H1 (cell line): Measurements from ENCODE around the gene PMEPA1. TPM values are rescaled to one million over a fixed set of nuclear protein-coding genes. Genes with fewer than 3 reads are reported as not detected.

Source experiments
- CTCF ChIA-PET: fragments of 300-600 bp; sonication (Branson Sonifier 250); formaldehyde crosslinking; loops from one replicate; lab custom pipeline; 2021; ENCODE audit not compliant: partially characterized antibody; lab: Charles Lee
- POLR2A ChIA-PET: fragments of 300-600 bp; sonication (Branson Sonifier 250); formaldehyde crosslinking; loops from one replicate; lab custom pipeline; 2021; ENCODE audit warnings: inconsistent platforms; ENCODE audit not compliant: partially characterized antibody; lab: Charles Lee
- DNase-seq, 2 experiments: peaks; one replicate each; pipeline versions ENCODE4 v3.0.0 to v3.0.0-alpha.2; 2010 to 2022; ENCODE audit warnings: low spot score in 2 of 2, low read depth in 1 of 2, mixed read lengths in 1 of 2
- FAIRE-seq: peaks from 2 replicates; lab custom pipeline; 2011; peaks lifted over from hg19 to GRCh38; lab: Jason Lieb, UNC
- H2AFZ ChIP-seq: 2 replicates; pipeline ENCODE4 v1.8.1; 2012; ENCODE audit warnings: low read length, inconsistent platforms
- H2AK5ac ChIP-seq: 2 replicates; pipeline ENCODE4 v1.6.1; 2013; ENCODE audit warnings: low read depth, low read length
- H2BK120ac ChIP-seq: replicated peaks from 2 replicates; pipeline ENCODE3; 2013; ENCODE audit warnings: low read depth, low read length, inconsistent platforms
- H2BK12ac ChIP-seq: 2 replicates; pipeline ENCODE4 v1.6.1; 2013; ENCODE audit warnings: low read depth, low read length
- H2BK15ac ChIP-seq: 2 replicates; pipeline ENCODE4 v1.6.1; 2013; ENCODE audit warnings: low read length
- H2BK20ac ChIP-seq: 2 replicates; pipeline ENCODE4 v1.6.1; 2013; ENCODE audit warnings: low read length
- H2BK5ac ChIP-seq: 2 replicates; pipeline ENCODE4 v1.6.1; 2013; ENCODE audit warnings: low read depth, low read length
- H3K14ac ChIP-seq: 2 replicates; pipeline ENCODE4 v1.6.1; 2013; ENCODE audit warnings: inconsistent platforms; ENCODE audit not compliant: insufficient read length
- H3K18ac ChIP-seq: 2 replicates; pipeline ENCODE4 v1.6.1; 2013; ENCODE audit warnings: low read length; ENCODE audit errors: extremely low read depth
- H3K23ac ChIP-seq: 2 replicates; pipeline ENCODE4 v1.6.1; 2013; ENCODE audit warnings: inconsistent platforms; ENCODE audit not compliant: insufficient read length
- H3K23me2 ChIP-seq: 2 replicates; pipeline ENCODE4 v1.6.1; 2013; ENCODE audit warnings: low read depth, low read length
- H3K27ac ChIP-seq: 2 replicates; pipeline ENCODE4 v1.6.1; 2011; ENCODE audit warnings: low read depth, low read length, inconsistent platforms
- H3K27me3 ChIP-seq, 4 experiments: replicated peaks in 1 of 4; 1 replicate in 1 of 4; 2 replicates in 3 of 4; pipeline versions ENCODE4 v1.6.1 to v1.8.1; 2011 to 2013; ENCODE audit warnings: low read length in 3 of 4, mild to moderate bottlenecking in 3 of 4, inconsistent platforms in 2 of 4, mixed read lengths in 2 of 4, moderate library complexity in 1 of 4; ENCODE audit not compliant: control insufficient read depth in 3 of 4, insufficient read depth in 3 of 4; ENCODE audit errors: extremely low read depth in 1 of 4
- H3K36me3 ChIP-seq, 4 experiments: 2 replicates each; pipeline versions ENCODE4 v1.6.1 to v1.8.1; 2011 to 2013; ENCODE audit warnings: mild to moderate bottlenecking in 4 of 4, low read length in 3 of 4, moderate library complexity in 2 of 4, control low read depth in 1 of 4, inconsistent platforms in 1 of 4; ENCODE audit not compliant: insufficient read depth in 4 of 4, control insufficient read depth in 2 of 4
- H3K4ac ChIP-seq: replicated peaks from 2 replicates; pipeline ENCODE3; 2013; ENCODE audit warnings: low read length, low read depth, mixed read lengths, inconsistent platforms; ENCODE audit not compliant: insufficient read length
- H3K4me1 ChIP-seq, 4 experiments: replicated peaks in 1 of 4; 1 replicate in 1 of 4; 2 replicates in 3 of 4; pipeline versions ENCODE4 v1.6.1 to v1.8.1; 2011 to 2013; ENCODE audit warnings: low read length in 3 of 4, inconsistent platforms in 2 of 4, mixed read lengths in 1 of 4; ENCODE audit not compliant: insufficient read depth in 4 of 4, control insufficient read depth in 3 of 4
- H3K4me2 ChIP-seq, 2 experiments: 2 replicates each; pipeline versions ENCODE4 v1.6.1 to v1.8.1; 2011 to 2013; ENCODE audit warnings: low read depth in 2 of 2, low read length in 2 of 2, control low read depth in 1 of 2, inconsistent platforms in 1 of 2, mild to moderate bottlenecking in 1 of 2; ENCODE audit not compliant: insufficient read depth in 1 of 2
- H3K4me3 ChIP-seq, 4 experiments: fragments of 200-600, 300-600 bp in 1 of 4; sonication (generic), shearing (Covaris generic), sonication (Bioruptor Twin) in 1 of 4; 2 replicates each; pipeline versions ENCODE4 v1.5.1 to v1.8.1; 2011 to 2016; ENCODE audit warnings: low read length in 4 of 4, low read depth in 3 of 4, control low read depth in 2 of 4, inconsistent platforms in 2 of 4, mild to moderate bottlenecking in 2 of 4, mixed read lengths in 1 of 4, moderate library complexity in 1 of 4; ENCODE audit not compliant: insufficient read depth in 2 of 4; ENCODE audit errors: extremely low read depth in 1 of 4
- H3K56ac ChIP-seq: replicated peaks from 2 replicates; pipeline ENCODE3; 2013; ENCODE audit warnings: low read depth, mild to moderate bottlenecking, mixed read lengths, low read length, inconsistent platforms; ENCODE audit not compliant: insufficient read length
- H3K79me1 ChIP-seq: 2 replicates; pipeline ENCODE4 v1.6.1; 2013; ENCODE audit warnings: low read depth, low read length, control low read depth
- H3K79me2 ChIP-seq, 2 experiments: 2 replicates each; pipeline versions ENCODE4 v1.6.1 to v1.8.1; 2012 to 2013; ENCODE audit warnings: low read length in 2 of 2, mild to moderate bottlenecking in 2 of 2, inconsistent platforms in 1 of 2; ENCODE audit not compliant: insufficient read depth in 2 of 2, control insufficient read depth in 1 of 2
- H3K9ac ChIP-seq, 4 experiments: replicated peaks in 1 of 4; 1 replicate in 1 of 4; 2 replicates in 3 of 4; pipeline versions ENCODE4 v1.6.1 to v1.8.1; 2011 to 2013; ENCODE audit warnings: low read depth in 3 of 4, low read length in 3 of 4, control low read depth in 2 of 4, mild to moderate bottlenecking in 2 of 4, moderate library complexity in 2 of 4, inconsistent platforms in 1 of 4; ENCODE audit errors: extremely low read depth in 1 of 4
- H3K9me3 ChIP-seq, 2 experiments: 2 replicates each; pipeline versions ENCODE4 v1.6.1 to v1.8.1; 2012 to 2013; ENCODE audit warnings: mild to moderate bottlenecking in 2 of 2, moderate library complexity in 2 of 2, control low read depth in 1 of 2, inconsistent platforms in 1 of 2, low read depth in 1 of 2, low read length in 1 of 2, mixed read lengths in 1 of 2; ENCODE audit not compliant: insufficient read depth in 2 of 2
- H4K20me1 ChIP-seq, 2 experiments: replicated peaks in 1 of 2; 2 replicates each; pipeline versions ENCODE3 to v1.8.1; 2011 to 2013; ENCODE audit warnings: inconsistent platforms in 2 of 2, low read length in 2 of 2, mild to moderate bottlenecking in 1 of 2; ENCODE audit not compliant: insufficient read depth in 2 of 2, control insufficient read depth in 1 of 2
- H4K5ac ChIP-seq: 2 replicates; pipeline ENCODE4 v1.6.1; 2013; ENCODE audit warnings: low read length, low read depth, mixed read lengths, inconsistent platforms; ENCODE audit not compliant: insufficient read length
- H4K8ac ChIP-seq: 2 replicates; pipeline ENCODE4 v1.8.0; 2013; ENCODE audit warnings: mild to moderate bottlenecking, moderate library complexity, low read length, inconsistent platforms; ENCODE audit not compliant: insufficient read depth; ENCODE audit errors: extremely low read depth
- H4K91ac ChIP-seq: replicated peaks from 2 replicates; pipeline ENCODE3; 2013; ENCODE audit warnings: low read length, mixed read lengths, inconsistent platforms; ENCODE audit not compliant: insufficient read length
- JUND ChIP-seq: IDR thresholded peaks from 2 replicates; pipeline ENCODE4 v1.6.1; 2011; ENCODE audit warnings: mild to moderate bottlenecking, improper control_type of control experiment, low read length
- POLR2A ChIP-seq, 2 experiments: IDR thresholded peaks; 1 replicate in 1 of 2; 2 replicates in 1 of 2; pipeline ENCODE4 v1.6.1; 2011; ENCODE audit warnings: low read depth in 2 of 2, low read length in 2 of 2, mild to moderate bottlenecking in 2 of 2; ENCODE audit errors: control extremely low read depth in 1 of 2
- ZNF274 ChIP-seq: IDR thresholded peaks from 2 replicates; pipeline ENCODE4 v1.7.0; 2012; ENCODE audit warnings: low read length, borderline replicate concordance; ENCODE audit errors: extremely low read depth
- WGBS, 2 experiments: shearing (Covaris generic) in 1 of 2; methylation state at CpG; one replicate each; pipeline versions ENCODE4 v1.1.6 to v1.1.7; 2013 to 2015; ENCODE audit warnings: low lambda C conversion rate in 2 of 2, mixed read lengths in 2 of 2, inconsistent platforms in 1 of 2, low coverage in 1 of 2, missing lambda C conversion rate in 1 of 2; ENCODE audit not compliant: insufficient replicate concordance in 2 of 2, insufficient coverage in 1 of 2, insufficient read length in 1 of 2; ENCODE audit errors: extremely low coverage in 1 of 2, missing lambda C conversion rate in 1 of 2; 5-methylcytosine and 5-hydroxymethylcytosine counted together
- polyA plus RNA-seq, 7 experiments: library from polyadenylated mRNA; depleted of rRNA in 3 of 7; stranded (reverse) in 5 of 7; unstranded in 2 of 7; fragments of >200 nt in 5 of 7; fragments of 200-250 nt in 2 of 7; gene quantifications; 1 replicate in 5 of 7; 2 replicates in 1 of 7; 4 replicates in 1 of 7; pipeline versions ENCODE4 v1.2.1 to v1.2.3, GENCODE V29; 2011 to 2013; ENCODE audit warnings: missing spikeins in 2 of 7, mixed read lengths in 2 of 7
- total RNA-seq: library from RNA; stranded (reverse); fragmentation: NEBNext Ultra II Directional; extraction: Animal tissue kit (Norgen Biotek cat#: 25700); gene quantifications from 2 replicates; pipeline ENCODE4 v1.2.1, GENCODE V29; 2021
- TF ChIP-seq, protein P1 (sequence below), 3 experiments: IDR thresholded peaks; 1 replicate in 2 of 3; 2 replicates in 1 of 3; pipeline versions ENCODE4 v1.5.1 to v1.6.1; 2011; ENCODE audit warnings: low read length in 3 of 3, mild to moderate bottlenecking in 3 of 3, inconsistent platforms in 2 of 3, low read depth in 1 of 3, moderate library complexity in 1 of 3; ENCODE audit not compliant: insufficient read depth in 1 of 3; ENCODE audit errors: control extremely low read depth in 1 of 3

The PMEPA1 gene
- total and polyA plus RNA-seq, 2 of the 8 experiments (the other 6 are each of a cell fraction or from before 2014, with no cell fraction given) = 12.7 to 20.5 TPM

DNA sequence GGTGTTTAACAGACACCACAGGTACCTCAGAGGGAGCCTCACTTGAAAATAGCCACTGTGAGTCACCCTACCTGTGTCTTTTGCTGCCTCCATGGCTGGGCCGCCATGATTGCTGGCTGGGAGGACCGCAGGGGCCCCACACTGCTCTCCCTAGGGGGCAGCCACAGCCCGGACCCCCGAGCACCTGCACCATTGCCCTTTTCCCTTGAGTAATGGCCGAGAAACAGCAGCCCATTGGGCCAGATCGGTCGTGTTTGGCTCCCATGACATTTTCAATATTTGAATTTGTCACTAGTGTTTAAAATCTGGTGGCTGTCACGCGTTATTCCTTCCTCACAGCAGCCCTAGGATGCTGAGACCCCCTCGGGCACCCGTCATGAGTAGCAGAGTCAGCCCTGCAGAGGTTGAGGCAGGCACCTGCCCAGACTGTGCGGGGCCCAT, 96.3 kb downstream of the PMEPA1 start:
- H3K23me2 ChIP-seq = no peaks in the 10 kb centered on the region
- TF ChIP-seq POLR2A (IDR thresholded peaks at IDR 0.05; ENCODE audit: control extremely low read depth in 1 of 2, low read depth in 2 of 2, low read length in 2 of 2) = no peak
- TF ChIP-seq ZNF274 = no peak
- TF ChIP-seq JUND = no peak
- TF ChIP-seq, protein P1, sequence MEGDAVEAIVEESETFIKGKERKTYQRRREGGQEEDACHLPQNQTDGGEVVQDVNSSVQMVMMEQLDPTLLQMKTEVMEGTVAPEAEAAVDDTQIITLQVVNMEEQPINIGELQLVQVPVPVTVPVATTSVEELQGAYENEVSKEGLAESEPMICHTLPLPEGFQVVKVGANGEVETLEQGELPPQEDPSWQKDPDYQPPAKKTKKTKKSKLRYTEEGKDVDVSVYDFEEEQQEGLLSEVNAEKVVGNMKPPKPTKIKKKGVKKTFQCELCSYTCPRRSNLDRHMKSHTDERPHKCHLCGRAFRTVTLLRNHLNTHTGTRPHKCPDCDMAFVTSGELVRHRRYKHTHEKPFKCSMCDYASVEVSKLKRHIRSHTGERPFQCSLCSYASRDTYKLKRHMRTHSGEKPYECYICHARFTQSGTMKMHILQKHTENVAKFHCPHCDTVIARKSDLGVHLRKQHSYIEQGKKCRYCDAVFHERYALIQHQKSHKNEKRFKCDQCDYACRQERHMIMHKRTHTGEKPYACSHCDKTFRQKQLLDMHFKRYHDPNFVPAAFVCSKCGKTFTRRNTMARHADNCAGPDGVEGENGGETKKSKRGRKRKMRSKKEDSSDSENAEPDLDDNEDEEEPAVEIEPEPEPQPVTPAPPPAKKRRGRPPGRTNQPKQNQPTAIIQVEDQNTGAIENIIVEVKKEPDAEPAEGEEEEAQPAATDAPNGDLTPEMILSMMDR (IDR thresholded peaks at IDR 0.05; ENCODE audit: control extremely low read depth in 1 of 3, insufficient read depth in 1 of 3, low read depth in 1 of 3, low read length in 3 of 3) = no peak
- TF ChIP-seq, all 59 proteins: peak for 0
- H3K4ac ChIP-seq = no peak overlapping the region
- H2BK12ac ChIP-seq = no peak overlapping the region
- no peak overlapping the region for H2BK20ac ChIP-seq
- no peak overlapping the region for H4K8ac ChIP-seq
- no peak overlapping the region for H4K91ac ChIP-seq
- FAIRE-seq (no peak), DNase-seq (no peak)
- WGBS, 2 experiments = 91% methylated on average over 12 of the region's 12 CpGs; no CpG with 5 or more reads in 1 of the 2 experiments
- no peak overlapping the region for H4K5ac ChIP-seq
- no peaks in the 10 kb centered on the region for H3K79me2 ChIP-seq
- H3K56ac ChIP-seq = no peak overlapping the region
- peaks cover 0 to 1% (median 0%) of the 10 kb centered on the region in 4 experiments; a peak in 1 of 7 replicates for H3K4me1 ChIP-seq
- no peak overlapping the region for H3K18ac ChIP-seq
- H3K27ac ChIP-seq = no peak overlapping the region
- no peak overlapping the region for H2AK5ac ChIP-seq
- no peaks in the 10 kb centered on the region for H3K27me3 ChIP-seq
- no peaks in the 10 kb centered on the region for H3K9me3 ChIP-seq
- no peak overlapping the region for H2BK120ac ChIP-seq
- H3K36me3 ChIP-seq = no peaks in the 10 kb centered on the region
- H3K23ac ChIP-seq = no peak overlapping the region
- H2BK5ac ChIP-seq = no peak overlapping the region
- H3K9ac ChIP-seq = no peak overlapping the region
- H2AFZ ChIP-seq = no peak overlapping the region
- no peak overlapping the region for H2BK15ac ChIP-seq
- no peaks in the 10 kb centered on the region for H3K79me1 ChIP-seq
- no peak overlapping the region for H3K4me2 ChIP-seq
- ChIA-PET POLR2A (no interaction called here), CTCF (interaction anchor here (0.8 to 1.7 kb wide), 4 partner anchors 9 to 579 kb away, joined by 3 to 5 read pairs (median 4); no protein-coding TSS in a partner anchor)
- H3K14ac ChIP-seq = no peak overlapping the region
- no peak overlapping the region for H3K4me3 ChIP-seq
- H4K20me1 ChIP-seq = no peaks in the 10 kb centered on the region
